Putamen (tissue), 1 donor: ENCODE data around the gene EIF2AK2.

Source experiments
- DNase-seq: peaks from one replicate; pipeline ENCODE4 v3.0.0-alpha.2; 2016; ENCODE audit warnings: low spot score

Gene EIF2AK2

DNA sequence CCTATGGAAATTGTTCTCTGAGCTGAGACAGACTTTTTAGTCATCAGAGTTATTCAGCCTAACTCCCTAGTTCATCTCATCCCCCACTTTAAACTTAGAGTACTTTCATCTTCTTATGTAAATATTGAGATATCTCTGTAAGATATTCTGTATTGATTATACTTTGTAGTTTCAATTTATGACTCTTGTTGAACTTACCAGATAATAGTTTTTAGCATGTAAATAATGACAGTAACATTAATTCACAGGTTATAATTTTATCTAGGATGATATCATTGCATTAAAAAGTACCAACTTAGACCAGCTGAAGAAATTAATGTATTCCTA, 14.8 kb upstream of the EIF2AK2 start:
- DNase-seq: no peak

DNA sequence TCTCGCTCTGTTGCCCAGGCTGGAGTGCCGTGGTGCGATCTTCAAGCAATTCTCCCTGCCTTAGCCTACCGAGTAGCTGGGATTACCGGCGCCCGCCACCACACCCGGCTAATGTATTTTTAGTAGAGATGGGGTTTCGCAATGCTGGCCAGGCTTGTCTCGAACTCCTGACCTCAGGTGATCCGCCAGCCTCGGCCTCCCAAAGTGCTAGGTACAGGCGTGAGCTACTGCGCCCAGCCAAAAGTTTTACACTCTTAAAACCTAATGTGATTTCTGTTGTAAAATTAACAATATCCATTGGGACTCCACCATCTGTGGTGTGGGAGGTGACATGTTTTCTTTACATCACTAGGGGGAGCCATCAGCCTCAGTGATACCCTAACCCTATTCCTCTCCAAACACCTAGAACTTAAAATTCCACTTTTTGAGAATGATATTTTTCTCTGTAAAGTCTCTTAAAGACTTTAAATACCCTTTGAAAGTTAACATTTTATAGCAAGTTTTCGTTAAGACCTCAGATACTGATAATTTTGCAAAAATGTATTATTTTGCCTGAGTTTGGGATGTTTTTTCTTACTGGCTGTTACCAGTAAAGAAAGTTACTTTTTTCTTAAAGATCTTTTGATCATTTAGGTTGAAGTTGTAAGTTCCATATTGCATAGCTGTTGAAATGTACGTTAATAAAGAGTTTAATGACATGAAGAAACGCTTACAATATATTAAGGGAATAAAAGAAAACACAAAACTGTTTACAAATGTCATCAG, 11.6 kb upstream of the EIF2AK2 start:
- no peak for DNase-seq

- DNase-seq: no peak
These were observed 10.9 kb upstream of the EIF2AK2 start for GRCh38 chr2:37167636-37168180.

- DNase-seq: no peak
These were observed 8.0 kb upstream of the EIF2AK2 start for GRCh38 chr2:37164757-37165156.

DNA sequence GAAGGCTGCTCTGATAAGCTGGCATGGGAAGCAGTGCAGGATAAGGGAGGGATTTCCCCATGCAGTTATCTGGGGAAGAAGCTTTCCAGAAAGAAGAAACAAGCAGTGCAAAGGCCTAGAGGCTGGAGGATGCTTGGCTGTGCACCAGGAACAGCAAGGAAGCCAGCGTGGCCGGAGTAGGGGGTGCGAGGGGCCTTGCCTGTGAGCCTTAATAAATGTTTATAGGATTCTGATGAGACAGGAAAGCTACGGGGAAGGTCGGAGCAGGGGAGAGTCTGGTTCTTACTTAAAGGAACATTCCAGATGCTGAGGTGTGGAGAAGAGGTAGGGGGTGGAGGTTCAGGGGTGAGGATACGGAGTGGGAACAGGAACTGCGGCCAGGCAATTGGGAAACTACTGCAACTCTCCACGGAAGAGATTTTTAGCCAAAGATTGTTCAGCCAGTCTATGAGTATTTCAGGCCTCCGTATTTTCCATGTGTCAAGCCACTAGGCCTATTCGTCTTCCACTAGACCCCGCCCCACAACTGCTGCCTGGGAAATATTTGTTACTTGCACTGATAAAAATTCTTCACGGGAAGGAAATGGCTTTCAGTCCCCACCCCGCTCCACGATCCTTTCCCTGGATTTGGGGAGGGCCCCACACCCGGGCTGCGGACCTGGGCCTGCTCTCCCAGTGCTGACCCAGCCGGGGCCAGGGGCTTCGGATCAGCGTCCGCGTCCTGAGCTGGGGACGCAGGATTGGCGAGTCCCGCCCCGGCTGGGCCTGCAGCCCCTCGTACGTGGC, 516 bp downstream of the EIF2AK2 start:
- peak; percentile 21 for DNase-seq

DNA sequence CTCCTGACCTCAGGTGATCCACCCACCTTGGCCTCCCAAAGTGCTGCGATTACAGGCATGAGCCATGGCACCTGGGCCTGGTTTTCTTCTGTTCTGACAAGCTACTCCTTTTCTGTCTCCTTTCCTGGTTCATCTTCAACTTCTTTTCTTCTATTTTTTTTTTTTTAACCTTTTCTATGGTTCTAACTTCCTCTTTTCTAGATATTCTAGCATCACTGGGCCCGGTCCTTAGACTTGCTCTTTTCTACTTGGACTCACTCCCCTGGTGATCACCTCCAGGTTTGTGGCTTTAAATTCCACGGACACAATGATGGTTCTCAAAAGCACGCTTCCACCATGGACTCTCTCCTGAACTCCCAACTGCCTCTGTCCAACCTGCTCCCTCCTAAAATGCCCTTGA, 2.0 kb downstream of the EIF2AK2 start:
- DNase-seq: no peak

DNA sequence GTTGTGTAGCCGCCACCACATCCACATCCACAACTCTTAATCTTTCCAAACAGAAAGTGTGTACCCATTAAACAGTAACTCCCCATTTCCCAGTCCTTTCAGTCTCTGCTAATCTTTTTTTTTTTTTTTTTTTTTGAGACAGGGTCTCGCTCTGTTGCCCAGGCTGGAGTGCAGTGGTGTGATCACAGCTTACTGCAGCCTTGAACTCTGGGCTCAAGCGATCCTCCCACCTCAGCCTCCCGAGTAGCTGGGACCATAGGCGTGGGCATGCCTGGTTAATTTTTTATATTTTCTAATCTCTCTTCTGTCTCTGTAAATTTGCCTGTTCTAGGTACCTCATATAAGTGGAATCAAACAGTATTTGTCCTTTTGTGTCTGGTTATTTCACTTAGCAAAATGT, 3.6 kb downstream of the EIF2AK2 start:
- no peak for DNase-seq

DNA sequence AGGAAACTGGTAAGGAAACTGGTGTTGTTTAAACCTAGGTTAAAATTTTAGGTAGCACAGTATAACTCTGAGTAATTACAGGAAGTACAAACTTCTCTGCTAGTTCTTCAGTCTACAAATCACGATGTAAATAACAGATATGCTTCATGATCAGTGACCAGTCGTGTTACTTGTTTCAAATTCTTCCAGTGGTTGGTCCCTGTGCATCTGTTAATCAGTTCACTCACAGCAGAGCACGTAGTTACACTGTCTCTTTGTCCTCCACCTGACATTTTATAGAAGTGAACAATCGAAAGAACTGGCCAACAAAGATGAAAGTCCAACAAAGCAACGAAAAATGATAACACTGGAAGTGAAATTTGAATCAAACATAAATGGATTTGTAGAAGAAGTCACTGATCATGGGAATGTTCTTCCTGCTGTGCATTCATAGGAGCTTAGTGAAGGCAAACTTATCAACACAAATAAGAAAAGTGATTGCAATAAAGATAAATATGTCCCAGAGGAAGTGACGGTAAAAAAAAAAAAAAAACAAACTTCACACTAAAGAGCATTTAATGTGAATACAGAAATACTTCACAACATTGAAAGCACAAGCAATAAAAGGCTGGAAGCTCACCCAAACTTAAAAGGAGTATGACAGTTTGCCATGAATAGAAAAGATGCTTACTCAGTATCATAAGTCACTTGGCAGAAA, 7.0 kb downstream of the EIF2AK2 start:
- no peak for DNase-seq

DNA sequence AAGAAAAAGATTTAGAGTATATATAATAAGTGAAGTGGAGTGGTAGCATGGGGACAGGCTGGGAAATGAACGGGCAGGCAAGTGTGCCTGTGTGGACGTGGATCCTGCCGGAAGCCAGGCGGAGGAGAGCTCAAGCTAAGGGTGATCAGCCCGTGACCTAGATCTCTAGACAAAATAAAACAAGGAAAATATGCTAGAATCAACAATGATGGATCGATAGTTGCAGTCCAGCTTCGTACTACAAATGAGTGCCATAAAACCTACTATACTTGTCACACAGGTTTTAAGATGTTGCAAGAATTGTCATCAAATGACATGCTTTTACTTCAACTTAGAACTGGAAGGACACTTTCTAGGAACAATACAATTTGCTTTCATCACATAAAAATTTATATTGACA, 8.5 kb downstream of the EIF2AK2 start:
- DNase-seq: no peak

DNA sequence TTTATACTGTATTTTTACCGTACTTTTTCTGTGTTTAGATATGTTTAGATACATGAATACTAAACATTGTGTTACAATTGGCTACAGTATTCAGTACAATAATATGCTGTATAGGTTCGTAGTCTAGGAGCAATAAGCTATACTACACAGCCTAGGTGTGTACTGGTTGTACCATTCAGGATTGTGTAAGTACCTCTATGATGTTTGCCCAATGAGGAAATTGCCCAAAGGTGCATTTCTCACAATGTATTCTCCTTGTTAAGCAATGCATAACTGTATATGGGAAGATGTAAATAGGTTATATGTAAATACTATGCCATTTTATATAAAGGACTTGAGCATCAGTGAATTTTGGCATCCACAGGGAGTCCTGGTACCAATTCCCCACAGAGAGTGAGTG, 10.7 kb downstream of the EIF2AK2 start:
- no peak for DNase-seq

GRCh38 chr2:37143974-37144373, 12.8 kb downstream of the EIF2AK2 start:
- no peak for DNase-seq

DNA sequence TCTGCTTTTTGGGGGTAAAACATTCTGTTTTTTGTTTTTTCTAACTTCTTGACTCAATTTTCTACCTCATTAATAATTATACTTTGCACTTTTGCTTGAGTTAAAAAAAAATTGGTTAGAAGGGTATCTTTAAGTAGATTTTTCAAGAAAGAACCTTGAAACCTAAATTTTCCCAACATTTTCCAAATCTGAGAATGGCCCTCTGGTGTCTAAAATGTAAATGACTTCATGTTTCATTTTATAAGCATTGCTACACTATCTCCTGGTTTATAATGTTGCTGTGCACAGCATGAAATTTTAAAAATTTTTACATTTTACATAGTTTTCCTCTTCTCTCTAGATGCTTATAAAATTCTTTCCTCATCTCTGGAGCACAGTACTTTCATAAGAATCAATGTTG, 14.2 kb downstream of the EIF2AK2 start:
- no peak for DNase-seq

DNA sequence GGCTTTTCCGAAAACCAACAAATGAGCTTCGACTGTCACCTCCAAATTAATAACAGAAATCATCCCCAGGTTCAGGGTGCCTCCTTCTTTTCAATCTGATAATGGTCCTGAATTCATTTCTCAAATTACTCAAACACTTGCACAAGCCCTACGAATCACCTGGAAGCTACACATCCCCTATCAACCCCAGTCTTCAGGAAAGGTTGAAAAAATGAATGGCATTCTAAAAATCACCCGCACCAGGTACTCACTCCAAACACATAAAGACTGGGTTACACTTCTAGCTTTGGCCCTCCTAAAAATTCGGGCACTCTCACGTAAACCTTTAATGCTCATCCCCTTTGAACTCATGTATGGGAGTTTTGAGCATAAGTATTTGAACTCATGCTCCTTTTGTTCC, 23.9 kb downstream of the EIF2AK2 start:
- DNase-seq: no peak

- DNase-seq: no peak
These were observed 31.4 kb downstream of the EIF2AK2 start for GRCh38 chr2:37125416-37125815.

GRCh38 chr2:37119157-37119556, 37.6 kb downstream of the EIF2AK2 start:
- DNase-seq: no peak

DNA sequence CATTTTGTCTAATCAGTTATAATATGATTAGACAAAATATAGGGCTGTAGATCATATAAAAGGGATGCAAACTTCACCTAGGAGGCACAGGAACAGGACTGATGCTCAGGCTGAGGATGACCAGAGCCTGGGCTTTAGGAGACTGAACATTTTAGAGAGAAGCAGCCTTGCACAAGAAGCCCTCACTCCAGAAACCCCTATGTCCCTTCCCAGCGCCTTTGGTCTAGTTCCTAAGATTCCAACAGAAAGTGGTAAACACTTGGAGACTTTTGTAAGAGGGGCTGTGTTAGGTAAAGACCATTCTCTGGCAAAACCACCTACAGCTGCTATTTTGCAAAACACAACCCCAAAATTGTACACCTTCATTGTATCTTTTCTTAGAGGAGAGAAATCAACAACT, 39.2 kb downstream of the EIF2AK2 start:
- no peak for DNase-seq

DNA sequence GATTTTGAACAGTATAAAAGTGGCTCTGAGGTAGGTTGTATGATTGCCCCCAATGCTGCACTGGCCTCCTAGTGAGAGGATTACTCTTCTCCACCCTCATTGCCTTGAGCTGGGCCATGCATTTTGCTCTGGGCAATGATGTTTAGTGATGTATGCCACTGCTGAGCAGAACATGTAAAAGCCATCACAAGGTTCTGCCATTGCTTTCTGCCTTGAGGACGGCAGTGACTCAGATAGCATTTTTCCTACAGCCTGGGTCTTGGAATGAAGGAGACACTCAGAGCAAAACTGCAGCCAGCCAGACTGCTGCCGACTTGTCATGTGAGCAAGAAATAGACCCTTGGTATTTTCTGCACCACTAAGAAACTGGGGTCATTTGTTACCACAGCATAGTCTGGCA, 44.8 kb downstream of the EIF2AK2 start:
- no peak for DNase-seq

DNA sequence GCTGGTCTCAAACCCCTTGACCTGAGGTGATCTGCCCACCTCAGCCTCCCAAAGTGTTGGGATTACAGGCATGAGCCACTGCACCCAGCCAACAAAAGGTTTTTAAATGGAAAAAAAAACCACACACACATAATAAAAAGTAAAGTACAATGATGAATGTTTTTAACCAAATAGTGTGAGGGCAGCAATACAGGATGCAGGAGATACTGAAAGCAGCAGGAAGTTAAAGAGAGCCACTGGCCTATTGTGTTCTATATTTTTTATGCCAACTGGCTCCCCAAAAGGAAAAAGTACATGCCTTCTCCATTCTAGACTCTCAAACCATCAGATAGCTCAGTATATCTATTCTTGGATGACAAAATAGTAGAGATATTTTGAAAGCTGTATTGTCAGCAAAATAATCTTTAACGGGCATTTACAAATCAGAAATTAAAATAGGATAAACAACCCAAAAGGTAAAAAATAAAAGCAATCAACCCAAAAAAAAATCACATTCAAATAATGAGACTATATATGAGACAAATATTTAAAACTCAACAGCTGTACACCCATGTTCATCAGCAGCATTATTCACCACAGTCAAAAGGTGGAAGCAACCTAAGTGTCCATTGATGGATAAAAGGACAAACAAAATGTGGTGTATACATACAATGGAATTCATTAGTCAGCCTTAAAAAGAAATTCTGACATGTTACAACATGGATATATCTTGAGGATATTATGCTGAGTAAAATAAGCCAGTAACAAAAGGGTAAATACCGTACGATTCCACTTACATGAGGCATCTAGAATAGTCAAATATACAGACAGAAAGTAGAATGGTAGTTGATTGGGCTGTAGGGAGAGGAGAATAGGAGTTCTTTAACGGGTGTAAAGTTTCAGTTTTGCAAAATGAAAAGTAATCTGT, 46.2 kb downstream of the EIF2AK2 start:
- DNase-seq: no peak

DNA sequence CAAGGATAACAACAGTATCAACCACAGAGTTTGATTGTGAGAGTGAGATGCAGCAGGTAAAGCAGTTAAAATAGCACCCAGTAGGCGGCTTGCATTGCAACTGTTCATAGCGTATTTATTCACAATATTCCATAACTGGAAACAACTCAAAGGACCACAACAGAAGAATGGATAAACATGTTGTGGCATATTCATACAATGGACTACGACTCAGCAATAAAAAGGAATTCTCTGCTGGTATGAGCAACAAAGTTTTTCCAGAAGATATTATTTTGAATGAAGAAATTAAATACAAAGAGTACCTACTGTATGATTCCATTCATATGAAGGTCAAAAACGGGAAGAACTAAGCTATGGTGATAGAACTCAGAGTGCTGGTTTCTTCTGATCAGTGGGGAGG, 47.3 kb downstream of the EIF2AK2 start:
- no peak for DNase-seq

- DNase-seq: no peak
These were observed 51.6 kb downstream of the EIF2AK2 start for GRCh38 chr2:37105150-37105549.

- DNase-seq: no peak
These were observed 52.6 kb downstream of the EIF2AK2 start for GRCh38 chr2:37104178-37104577.

DNA sequence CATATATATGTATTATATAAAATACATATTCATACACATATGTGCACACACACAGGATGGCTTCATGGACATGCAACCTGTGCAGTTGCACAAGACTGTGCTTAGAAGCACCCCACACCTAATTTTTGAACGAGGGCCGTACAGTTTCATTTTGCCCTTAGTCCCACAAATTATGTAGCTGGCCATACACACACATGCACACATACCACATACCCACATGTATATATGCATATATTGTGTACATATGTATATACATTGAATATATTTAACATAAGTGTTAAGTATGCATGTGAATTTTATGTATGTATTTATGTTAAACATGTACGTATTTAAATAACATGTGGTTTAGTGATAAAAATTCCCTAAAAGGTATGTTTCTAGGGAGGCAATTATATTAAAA, 54.2 kb downstream of the EIF2AK2 start:
- DNase-seq: no peak
